Cardiac muscle cell (in vitro differentiated cells and primary cell): ENCODE data around the gene SH3PXD2B. TPM values are rescaled to one million over a fixed set of nuclear protein-coding genes. Genes with fewer than 3 reads are reported as not detected.
A peak's percentile ranks its signal among the peaks of the same experiment; 100 is the strongest.

Experiments
- DNase-seq, 2 donors: peaks; one replicate each; pipeline versions ENCODE4 v3.0.0 to v3.0.0-alpha.2; 2010 to 2017; ENCODE audit warnings: low read depth in 1 of 2, low spot score in 1 of 2
- H3K27ac ChIP-seq: fragments of 200-600 bp; sonication (generic); 2 replicates; pipeline ENCODE4 v1.5.1; 2016
- H3K27me3 ChIP-seq: fragments of 200-600 bp; sonication (generic); 2 replicates; pipeline ENCODE4 v1.6.0; 2016; ENCODE audit warnings: control low read depth
- H3K36me3 ChIP-seq: fragments of 200-600 bp; sonication (generic); 2 replicates; pipeline ENCODE4 v1.5.1; 2016; ENCODE audit warnings: control low read depth
- H3K4me1 ChIP-seq: fragments of 200-600 bp; sonication (generic); 2 replicates; pipeline ENCODE4 v1.8.1; 2017; ENCODE audit warnings: low read depth, mild to moderate bottlenecking, mixed run types
- H3K4me3 ChIP-seq: fragments of 200-600 bp; sonication (generic); 2 replicates; pipeline ENCODE4 v1.5.1; 2016; ENCODE audit warnings: mild to moderate bottlenecking
- H3K9me3 ChIP-seq: fragments of 200-600 bp; sonication (generic); 2 replicates; pipeline ENCODE4 v1.5.1; 2017; ENCODE audit warnings: low read depth, mild to moderate bottlenecking, control low read depth
- polyA plus RNA-seq: library from polyadenylated mRNA; unstranded; fragments of >200 nt; fragmentation: Nextera tagmentation; extraction: Ambion mirVana; gene quantifications from 2 replicates; pipeline ENCODE4 v1.2.1, GENCODE V29; 2016
- total RNA-seq: library from RNA; depleted of rRNA; stranded (reverse); fragments of >200 nt; gene quantifications from 2 replicates; pipeline ENCODE4 v1.2.3, GENCODE V29; 2016
- TF ChIP-seq, protein P1 (sequence below): IDR thresholded peaks from 2 replicates; pipeline ENCODE4 v1.5.1; 2012; ENCODE audit warnings: low read depth, mild to moderate bottlenecking, low read length

SH3PXD2B gene
- total and polyA plus RNA-seq, 2 experiments from 2014 or later, result 13.9 to 27.6 TPM

DNA sequence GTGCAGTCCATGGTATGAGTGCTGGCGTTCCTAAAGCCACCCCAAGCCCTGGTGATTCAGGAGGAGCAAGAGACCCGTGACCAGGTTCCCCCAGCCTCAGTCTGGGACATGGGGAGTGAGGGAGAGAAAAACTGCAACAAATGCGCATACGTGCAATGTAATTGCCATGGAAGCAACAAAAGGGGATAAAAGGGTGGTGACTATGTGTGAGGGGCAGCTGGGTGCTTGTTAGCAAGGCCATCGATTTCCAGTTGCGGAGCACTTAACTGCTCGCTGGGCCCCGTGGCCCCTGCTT is 709 bp upstream of the SH3PXD2B start:
- Histone ChIP-seq H3K9me3 (no peaks in the 10 kb centered on the region), H3K4me3 (peak overlapping the region; percentile 30), H3K36me3 (no peaks in the 10 kb centered on the region), H3K27me3 (no peaks in the 10 kb centered on the region), H3K4me1 (peaks cover 3% of the 10 kb centered on the region), H3K27ac (no peak overlapping the region)
- TF ChIP-seq, protein P1, sequence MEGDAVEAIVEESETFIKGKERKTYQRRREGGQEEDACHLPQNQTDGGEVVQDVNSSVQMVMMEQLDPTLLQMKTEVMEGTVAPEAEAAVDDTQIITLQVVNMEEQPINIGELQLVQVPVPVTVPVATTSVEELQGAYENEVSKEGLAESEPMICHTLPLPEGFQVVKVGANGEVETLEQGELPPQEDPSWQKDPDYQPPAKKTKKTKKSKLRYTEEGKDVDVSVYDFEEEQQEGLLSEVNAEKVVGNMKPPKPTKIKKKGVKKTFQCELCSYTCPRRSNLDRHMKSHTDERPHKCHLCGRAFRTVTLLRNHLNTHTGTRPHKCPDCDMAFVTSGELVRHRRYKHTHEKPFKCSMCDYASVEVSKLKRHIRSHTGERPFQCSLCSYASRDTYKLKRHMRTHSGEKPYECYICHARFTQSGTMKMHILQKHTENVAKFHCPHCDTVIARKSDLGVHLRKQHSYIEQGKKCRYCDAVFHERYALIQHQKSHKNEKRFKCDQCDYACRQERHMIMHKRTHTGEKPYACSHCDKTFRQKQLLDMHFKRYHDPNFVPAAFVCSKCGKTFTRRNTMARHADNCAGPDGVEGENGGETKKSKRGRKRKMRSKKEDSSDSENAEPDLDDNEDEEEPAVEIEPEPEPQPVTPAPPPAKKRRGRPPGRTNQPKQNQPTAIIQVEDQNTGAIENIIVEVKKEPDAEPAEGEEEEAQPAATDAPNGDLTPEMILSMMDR, result no peak
- DNase-seq, result no peak

DNA sequence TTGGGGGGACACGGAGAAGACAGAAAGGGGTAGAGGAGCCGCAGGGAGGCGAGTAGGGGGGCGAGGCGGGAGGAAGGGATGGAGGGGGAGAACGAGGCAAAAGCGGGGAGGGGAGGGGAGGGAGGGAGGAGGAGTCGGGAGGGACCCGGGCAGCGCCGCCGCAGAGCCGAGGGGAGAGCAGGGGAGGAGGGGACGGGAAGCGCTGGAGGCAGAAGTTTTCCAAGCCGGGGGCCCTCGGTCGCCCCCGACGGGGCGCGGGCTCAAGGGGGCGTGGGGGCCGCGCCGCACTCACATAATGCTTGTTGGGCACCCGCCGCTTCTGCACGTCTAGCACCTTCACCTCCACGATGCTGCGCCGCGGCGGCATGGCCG is 353 bp downstream of the SH3PXD2B start:
- Histone ChIP-seq H3K4me1 (peaks cover 3% of the 10 kb centered on the region), H3K9me3 (no peaks in the 10 kb centered on the region), H3K27me3 (no peaks in the 10 kb centered on the region), H3K27ac (peak overlapping the region; percentile 63), H3K4me3 (peak overlapping the region; percentile 86), H3K36me3 (no peaks in the 10 kb centered on the region)
- TF ChIP-seq, protein P1, result no peak
- peak in 1 of 2 donors; percentile 62 for DNase-seq

DNA sequence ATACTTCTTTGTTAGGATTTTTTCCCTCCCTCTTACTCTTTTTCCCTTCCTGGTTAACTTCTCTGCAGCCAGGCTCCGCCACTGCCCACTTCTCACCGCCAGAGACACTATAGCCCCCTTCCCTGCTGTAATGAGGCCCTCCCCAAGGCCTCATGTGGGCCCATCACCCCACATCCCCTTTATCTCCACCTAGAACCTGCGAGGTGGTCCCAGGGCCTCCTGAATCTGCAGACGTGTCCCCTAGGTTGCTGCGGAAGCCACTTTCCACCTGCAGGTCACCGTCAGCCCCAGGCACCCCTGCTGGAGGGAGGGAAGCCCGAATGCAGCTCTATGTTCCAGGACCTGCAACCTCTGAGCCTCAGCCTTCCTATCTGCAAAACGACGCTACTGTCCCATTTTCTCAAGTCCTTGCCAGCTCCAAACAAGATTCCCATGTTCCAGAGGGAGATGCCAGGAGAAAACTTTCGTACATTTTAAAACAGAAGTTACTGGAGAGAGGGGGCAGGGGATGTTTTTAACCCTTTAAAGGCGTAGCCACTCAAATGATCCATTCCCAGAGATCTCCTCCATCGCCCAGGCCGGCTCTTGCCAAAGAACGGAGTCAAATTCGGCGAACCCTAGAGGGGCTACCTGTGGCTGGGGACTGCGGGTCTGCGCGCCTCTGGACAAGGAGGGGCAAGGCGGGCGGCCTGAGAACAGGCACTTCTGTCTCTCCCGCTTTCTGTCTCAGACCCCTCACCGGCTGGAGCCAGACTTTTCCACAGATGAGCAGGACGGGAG is 929 bp downstream of the SH3PXD2B start:
- Histone ChIP-seq H3K4me1 (peaks cover 3% of the 10 kb centered on the region), H3K27ac (peak overlapping the region; percentile 63), H3K4me3 (peak overlapping the region; percentile 86), H3K9me3 (no peaks in the 10 kb centered on the region), H3K36me3 (no peaks in the 10 kb centered on the region), H3K27me3 (no peaks in the 10 kb centered on the region)
- peak; percentile 73 to 78 for DNase-seq
- TF ChIP-seq, protein P1, result peak; percentile 75

DNA sequence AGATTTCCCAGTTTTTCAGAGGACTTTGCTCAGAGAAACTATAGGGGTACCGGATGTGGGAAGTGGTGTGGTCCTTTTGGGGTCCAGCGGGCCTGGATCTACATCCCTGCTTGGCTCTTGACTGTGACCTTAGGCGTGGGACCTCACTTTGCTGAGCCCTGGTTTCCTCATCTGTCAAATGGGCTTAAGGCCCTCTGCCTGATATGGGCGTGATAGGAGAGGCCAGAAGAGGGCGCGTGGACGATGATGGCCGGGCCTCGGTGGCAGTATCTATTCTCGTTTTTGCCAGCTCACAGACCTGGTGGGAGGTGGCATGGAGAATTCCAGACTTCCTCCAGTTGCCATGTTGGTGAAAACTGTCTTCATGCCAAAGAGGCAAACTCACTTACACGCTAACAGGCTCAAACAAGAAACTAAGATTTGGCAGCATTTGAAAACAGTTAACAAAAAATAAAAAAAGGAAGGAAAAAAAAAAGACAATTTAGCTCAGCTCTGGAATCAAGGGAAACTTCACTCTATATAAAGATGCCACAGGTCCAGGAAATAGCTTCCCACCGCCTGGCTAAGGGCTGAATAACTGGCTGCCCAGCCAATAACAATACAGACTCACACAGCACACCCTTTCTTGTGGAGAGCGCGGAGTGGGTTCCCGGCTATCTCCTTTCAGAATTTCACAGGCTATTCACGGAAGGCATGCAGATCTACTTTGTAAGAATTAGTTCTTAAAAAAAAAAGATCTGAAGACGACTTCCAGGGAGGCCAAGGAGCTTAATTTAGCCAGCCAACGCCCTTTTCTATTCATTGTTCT is 1.7 kb downstream of the SH3PXD2B start:
- Histone ChIP-seq H3K27me3 (no peaks in the 10 kb centered on the region), H3K4me1 (peaks cover 3% of the 10 kb centered on the region), H3K4me3 (peak overlapping the region; percentile 86), H3K36me3 (no peaks in the 10 kb centered on the region), H3K27ac (peak overlapping the region; percentile 37), H3K9me3 (no peaks in the 10 kb centered on the region)
- TF ChIP-seq, protein P1, result no peak
- DNase-seq, result peak; percentile 34 to 77

DNA sequence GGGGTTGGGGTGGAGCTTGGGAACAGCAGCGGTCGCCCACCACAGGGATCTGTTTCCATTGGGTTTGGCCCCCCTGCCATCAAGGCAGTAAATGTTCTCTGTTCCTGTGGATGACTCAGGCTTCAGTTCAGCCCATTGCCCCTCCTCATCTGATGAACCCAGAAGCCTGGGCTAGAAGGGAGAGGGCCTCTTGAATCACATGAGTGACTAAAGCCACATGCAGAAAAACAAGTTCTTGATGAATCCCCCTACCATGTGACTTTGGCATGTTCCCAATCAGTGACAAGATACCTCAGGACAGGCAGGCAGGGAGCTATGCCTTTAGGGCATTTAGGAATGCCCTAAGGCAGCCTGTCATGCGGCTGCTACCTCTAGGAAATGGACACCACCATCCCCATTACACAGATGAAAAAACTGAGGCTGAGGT is 2.5 kb downstream of the SH3PXD2B start:
- H3K9me3 ChIP-seq, result no peaks in the 10 kb centered on the region
- H3K4me3 ChIP-seq, result no peak overlapping the region
- no peak overlapping the region for H3K27ac ChIP-seq
- TF ChIP-seq, protein P1, result no peak
- no peaks in the 10 kb centered on the region for H3K27me3 ChIP-seq
- DNase-seq, result peak in 1 of 2 donors; percentile 77
- no peaks in the 10 kb centered on the region for H3K36me3 ChIP-seq
- H3K4me1 ChIP-seq, result peaks cover 7% of the 10 kb centered on the region
